Measurements from ENCODE around the gene ICE2. TPM values are rescaled to one million over a fixed set of nuclear protein-coding genes. Genes with fewer than 3 reads are reported as not detected.

The ICE2 gene
- total and polyA plus RNA-seq, 2 of the 8 experiments (the other 6 are each of a cell fraction or from before 2014, with no cell fraction given), result 40.0 to 87.3 TPM

- Histone ChIP-seq H3K36me3 (ENCODE audit: control insufficient read depth in 2 of 4, insufficient read depth in 4 of 4, low read length in 3 of 4) (peaks cover 0 to 10% (median 0%) of the 10 kb centered on the region in 4 experiments; a peak in 5 of 8 replicates), H2BK5ac (ENCODE audit: low read depth, low read length) (no peak overlapping the region), H3K9me3 (ENCODE audit: insufficient read depth in 2 of 2, low read depth in 1 of 2, low read length in 1 of 2) (no peaks in the 10 kb centered on the region), H3K4me1 (replicated peaks in 1 of 4; ENCODE audit: control insufficient read depth in 3 of 4, insufficient read depth in 4 of 4, low read length in 3 of 4) (peaks cover 2 to 8% (median 5%) of the 10 kb centered on the region in 4 experiments; a peak in 6 of 7 replicates), H3K79me2 (ENCODE audit: control insufficient read depth in 1 of 2, insufficient read depth in 2 of 2, low read length in 2 of 2) (no peaks in the 10 kb centered on the region), H4K91ac (replicated peaks; ENCODE audit: insufficient read length, low read length) (no peak overlapping the region), H3K27me3 (replicated peaks in 1 of 4; ENCODE audit: control insufficient read depth in 3 of 4, extremely low read depth in 1 of 4, insufficient read depth in 3 of 4, low read length in 3 of 4) (no peaks in the 10 kb centered on the region), H2BK15ac (ENCODE audit: low read length) (no peak overlapping the region), H2BK12ac (ENCODE audit: low read depth, low read length) (peak overlapping the region; percentile 40; the same call in 1 of the 2 replicates), H3K23ac (ENCODE audit: insufficient read length) (no peak overlapping the region), H2BK20ac (ENCODE audit: low read length) (no peak overlapping the region), H3K4ac (replicated peaks; ENCODE audit: insufficient read length, low read depth, low read length) (no peak overlapping the region), H3K23me2 (ENCODE audit: low read depth, low read length) (no peaks in the 10 kb centered on the region), H4K20me1 (replicated peaks in 1 of 2; ENCODE audit: control insufficient read depth in 1 of 2, insufficient read depth in 2 of 2, low read length in 2 of 2) (peaks cover 0 to 1% of the 10 kb centered on the region in 2 experiments), H3K9ac (replicated peaks in 1 of 4; ENCODE audit: extremely low read depth in 1 of 4, low read depth in 3 of 4, low read length in 3 of 4) (no peak overlapping the region; a peak in 2 of 7 replicates), H3K4me3 (ENCODE audit: extremely low read depth in 1 of 4, insufficient read depth in 2 of 4, low read depth in 3 of 4, low read length in 4 of 4) (no peak overlapping the region), H4K5ac (ENCODE audit: insufficient read length, low read depth, low read length) (no peak overlapping the region), H2BK120ac (replicated peaks; ENCODE audit: low read depth, low read length) (no peak overlapping the region), H3K56ac (replicated peaks; ENCODE audit: insufficient read length, low read depth, low read length) (no peak overlapping the region), H3K79me1 (ENCODE audit: low read depth, low read length) (peaks cover 3% of the 10 kb centered on the region; the same call in 1 of the 2 replicates), H2AFZ (ENCODE audit: low read length) (no peak overlapping the region), H4K8ac (ENCODE audit: extremely low read depth, insufficient read depth, low read length) (no peak overlapping the region), H3K18ac (ENCODE audit: extremely low read depth, low read length) (no peak overlapping the region), H3K27ac (ENCODE audit: low read depth, low read length) (no peak overlapping the region; the same call in 1 of the 2 replicates), H3K4me2 (ENCODE audit: insufficient read depth in 1 of 2, low read depth in 2 of 2, low read length in 2 of 2) (peak overlapping the region in 1 of 2 experiments; percentile 17; a peak in 2 of 4 replicates), H2AK5ac (ENCODE audit: low read depth, low read length) (no peak overlapping the region), H3K14ac (ENCODE audit: insufficient read length) (no peak overlapping the region)
- 57% methylated on average over 7 of the region's 7 CpGs; no CpG with 5 or more reads in 1 of the 2 experiments for WGBS, 2 experiments (ENCODE audit: extremely low coverage in 1 of 2, insufficient coverage in 1 of 2, insufficient read length in 1 of 2, insufficient replicate concordance in 2 of 2, low coverage in 1 of 2, low lambda C conversion rate in 2 of 2, missing lambda C conversion rate in 1 of 2)
- ChIA-PET CTCF (ENCODE audit: partially characterized antibody) (interaction anchor here (0.6 to 5.2 kb wide), 8 partner anchors 12 to 611 kb away, joined by 3 to 38 read pairs (median 4); no protein-coding TSS in a partner anchor), POLR2A (ENCODE audit: partially characterized antibody) (interaction anchor here (0.8 to 2.0 kb wide), 9 partner anchors 11 to 105 kb away, joined by 3 to 6 read pairs (median 3); partner anchors contain the start of genes ANXA2 and ICE2)
- no peak for DNase-seq (ENCODE audit: low read depth in 1 of 2, low spot score in 2 of 2)
- no peak for FAIRE-seq
- TF ChIP-seq USF2 (IDR thresholded peaks at IDR 0.05; ENCODE audit: low read length), result no peak
- no peak for TF ChIP-seq PHF8 (conservative IDR thresholded peaks at IDR 0.05; ENCODE audit: low read depth, low read length)
- no peak for TF ChIP-seq CBX8 (IDR thresholded peaks at IDR 0.05; ENCODE audit: borderline replicate concordance, low read depth, low read length)
- no peak for TF ChIP-seq TEAD4 (IDR thresholded peaks at IDR 0.05; ENCODE audit: low read depth, low read length)
- no peak for TF ChIP-seq KDM1A (IDR thresholded peaks at IDR 0.05; ENCODE audit: borderline replicate concordance, low read length)
- no peak for TF ChIP-seq RFX5 (IDR thresholded peaks at IDR 0.05; ENCODE audit: borderline replicate concordance, low read depth, low read length)
- peak; percentile 57; the same call in 1 of the 2 replicates for TF ChIP-seq MAFK (IDR thresholded peaks at IDR 0.05; ENCODE audit: low read depth, low read length)
- no peak for TF ChIP-seq GABPA (IDR thresholded peaks at IDR 0.05; ENCODE audit: borderline replicate concordance, insufficient read depth, low read length)
- 0 out of 2 replicates have a peak, but pooled peaks have one; percentile 23 for TF ChIP-seq TAF1 (IDR thresholded peaks at IDR 0.05; ENCODE audit: low read depth, low read length)
- no peak for TF ChIP-seq ZNF274 (IDR thresholded peaks at IDR 0.05; ENCODE audit: borderline replicate concordance, extremely low read depth, low read length)
- TF ChIP-seq JUND (IDR thresholded peaks at IDR 0.05; ENCODE audit: low read length), result 0 out of 2 replicates have a peak, but pooled peaks have one; percentile 26
- no peak for TF ChIP-seq POLR2A (IDR thresholded peaks at IDR 0.05; ENCODE audit: control extremely low read depth in 1 of 2, low read depth in 2 of 2, low read length in 2 of 2)
- TF ChIP-seq HDAC6 (IDR thresholded peaks at IDR 0.05; ENCODE audit: low read depth, low read length), result no peak
These were observed 104.3 kb downstream of the ICE2 start for GRCh38 chr15:60374628-60375081.

Measured in H1 (cell line).